Transverse colon (tissue), 4 donors: ENCODE results near the gene MYNN. TPM values are rescaled to one million over a fixed set of nuclear protein-coding genes. Genes with fewer than 3 reads are reported as not detected.
A peak's percentile ranks its signal among the peaks of the same experiment; 100 is the strongest.

Source experiments
- DNase-seq: peaks from one replicate; pipeline ENCODE4 v3.0.0-alpha.2; 2019
- H3K27ac ChIP-seq, 4 donors: fragments of 200-600 bp; sonication (generic); 2 replicates each; pipeline ENCODE4 v1.5.1; 2016 to 2018; ENCODE audit warnings: inconsistent platforms in 4 of 4
- H3K27me3 ChIP-seq: fragments of 200-600 bp; sonication (generic); 2 replicates; pipeline ENCODE4 v1.5.1; 2017; ENCODE audit warnings: inconsistent platforms
- H3K36me3 ChIP-seq, 4 donors: fragments of 200-600 bp; sonication (generic); 2 replicates each; pipeline ENCODE4 v1.5.1; 2017 to 2019; ENCODE audit warnings: inconsistent platforms in 4 of 4
- H3K4me1 ChIP-seq, 4 donors: fragments of 200-600 bp; sonication (generic); 2 replicates each; pipeline ENCODE4 v1.5.1; 2017 to 2020; ENCODE audit warnings: inconsistent platforms in 4 of 4
- H3K4me3 ChIP-seq, 4 donors: fragments of 200-600 bp; sonication (generic); 1 replicate in 1 of 4; 2 replicates in 3 of 4; pipeline versions ENCODE4 v1.5.1 to v1.6.1; 2017 to 2019; ENCODE audit warnings: inconsistent platforms in 4 of 4
- H3K9me3 ChIP-seq, 2 donors: fragments of 200-600 bp; sonication (generic); 2 replicates each; pipeline ENCODE4 v1.5.1; 2017 to 2019; ENCODE audit warnings: inconsistent platforms in 2 of 2
- CTCF ChIP-seq, 5 experiments: fragments of 200-600 bp in 3 of 5; fragments of 450-650 bp in 2 of 5; sonication (generic) in 3 of 5; IDR thresholded peaks; 1 replicate in 2 of 5; 2 replicates in 3 of 5; pipeline ENCODE4 v1.5.1; 2016 to 2017; ENCODE audit warnings: antibody characterized with exemption in 5 of 5, inconsistent platforms in 3 of 5, mild to moderate bottlenecking in 2 of 5, moderate library complexity in 1 of 5
- EP300 ChIP-seq: sonication (generic); formaldehyde crosslinking; IDR thresholded peaks from one replicate; pipeline ENCODE4 v1.6.1; 2017; ENCODE audit warnings: antibody characterized with exemption, low read depth
- POLR2A ChIP-seq: fragments of 450-650 bp; IDR thresholded peaks from one replicate; pipeline ENCODE4 v1.6.1; 2016; ENCODE audit warnings: antibody characterized with exemption, mild to moderate bottlenecking, moderate library complexity
- POLR2AphosphoS5 ChIP-seq, 3 donors: sonication (generic); formaldehyde crosslinking; IDR thresholded peaks; one replicate each; pipeline ENCODE4 v1.6.1; 2016; ENCODE audit warnings: antibody characterized with exemption in 3 of 3
- WGBS, 2 donors: methylation state at CpG; one replicate each; pipeline ENCODE4 v1.1.5; 2018; ENCODE audit warnings: low coverage in 1 of 2; 5-methylcytosine and 5-hydroxymethylcytosine counted together
- in situ Hi-C, 4 donors: fragments of 200-750 bp; cut with MboI; loops; one replicate each; pipeline versions ENCODE4 v1.15.0 to v1.15.1; 2017; ENCODE audit warnings: low sequenced_read_pairs in 3 of 4, low pct_ligation_motif_present in 1 of 4, low pct_unique_long_range_greater_than_20kb in 1 of 4
- intact Hi-C: fragments of 100-400 bp; cut with DNase I; formaldehyde crosslinking; loops from one replicate; pipeline ENCODE4 v1.15.1; 2023; ENCODE audit warnings: low total_unique reads
- total RNA-seq, 4 donors: library from RNA; depleted of rRNA; stranded (reverse); fragments of >200 nt; gene quantifications; one replicate each; pipeline ENCODE4 v1.1.0, GENCODE V29; 2016

The MYNN gene
- total RNA-seq, 4 donors from 2014 or later, result 7.0 to 27.3 (median 18.1) TPM

- intact Hi-C loops (no loop called here), in situ Hi-C loops (no loop called here)
- WGBS, 2 donors, result 56 to 70% methylated on average over 10 to 27 of the region's 27 CpGs
- TF ChIP-seq EP300 (no peak), CTCF (IDR thresholded peaks at IDR 0.05) (peak; percentile 29 to 50 (median 48)), POLR2A (no peak), POLR2AphosphoS5 (IDR thresholded peaks at IDR 0.05) (no peak)
- Histone ChIP-seq H3K9me3 (peaks cover 0 to 9% of the 10 kb centered on the region in 2 donors), H3K4me1 (peaks cover 0 to 30% (median 14%) of the 10 kb centered on the region in 4 donors), H3K27me3 (no peaks in the 10 kb centered on the region), H3K4me3 (peak overlapping the region in 3 of 4 donors; percentile 51 to 64 (median 51)), H3K36me3 (no peaks in the 10 kb centered on the region), H3K27ac (no peak overlapping the region)
- peak; percentile 75 for DNase-seq
Measured at GRCh38 chr3:169813757-169814517, 40.7 kb downstream of the MYNN start.

- Histone ChIP-seq H3K4me1 (peaks cover 0 to 30% (median 14%) of the 10 kb centered on the region in 4 donors), H3K27me3 (no peaks in the 10 kb centered on the region), H3K27ac (no peak overlapping the region), H3K9me3 (peaks cover 0 to 9% of the 10 kb centered on the region in 2 donors), H3K36me3 (no peaks in the 10 kb centered on the region), H3K4me3 (no peak overlapping the region)
- intact Hi-C loops, result no loop called here
- no peak for DNase-seq
- in situ Hi-C loops, result no loop called here
- TF ChIP-seq POLR2AphosphoS5 (IDR thresholded peaks at IDR 0.05) (no peak), EP300 (no peak), POLR2A (no peak)
- 89 to 96% methylated on average over 4 of the region's 4 CpGs for WGBS, 2 donors
Measured at GRCh38 chr3:169815590-169816150, 42.5 kb downstream of the MYNN start.

DNA sequence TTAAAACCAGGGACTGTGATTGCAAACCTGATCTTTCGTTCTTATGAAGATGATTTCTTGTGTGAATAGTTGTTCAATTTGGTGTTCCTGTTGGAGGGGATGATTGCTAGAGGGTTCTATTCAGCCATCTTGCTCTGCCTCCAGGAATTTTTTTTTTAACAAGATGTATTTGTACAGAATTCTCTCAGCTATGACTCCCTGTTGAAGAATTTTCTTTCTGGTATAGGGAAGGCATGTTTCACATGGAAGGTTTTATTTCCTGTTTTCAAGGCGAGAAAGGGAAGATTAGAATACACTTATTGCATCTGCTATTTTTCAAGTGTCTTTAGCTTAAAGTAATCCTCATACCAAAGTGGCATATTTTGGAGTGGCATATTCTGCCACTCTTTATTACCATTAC is 45.1 kb downstream of the MYNN start:
- peaks cover 0 to 9% of the 10 kb centered on the region in 2 donors for H3K9me3 ChIP-seq
- no peak for TF ChIP-seq CTCF (IDR thresholded peaks at IDR 0.05)

GRCh38 chr3:169822091-169822490 is 48.9 kb downstream of the MYNN start:
- Histone ChIP-seq H3K36me3 (no peaks in the 10 kb centered on the region), H3K4me3 (no peak overlapping the region), H3K27me3 (peaks cover 2% of the 10 kb centered on the region), H3K27ac (no peak overlapping the region), H3K4me1 (no peaks in the 10 kb centered on the region), H3K9me3 (no peaks in the 10 kb centered on the region)
- TF ChIP-seq EP300, result no peak
- in situ Hi-C loops (no loop called here), intact Hi-C loops (no loop called here)
- 93 to 95% methylated on average over 3 to 15 of the region's 15 CpGs for WGBS, 2 donors
- DNase-seq, result no peak

More for the DNA sequence above, 45.1 kb downstream of the MYNN start:
- 78 to 79% methylated on average over 2 of the region's 2 CpGs for WGBS, 2 donors
- Histone ChIP-seq H3K27ac (no peak overlapping the region), H3K4me1 (peaks cover 0 to 9% (median 5%) of the 10 kb centered on the region in 4 donors), H3K4me3 (no peak overlapping the region), H3K36me3 (no peaks in the 10 kb centered on the region), H3K27me3 (peaks cover 2% of the 10 kb centered on the region)
- DNase-seq, result no peak
- in situ Hi-C loops (no loop called here), intact Hi-C loops (no loop called here)

DNA sequence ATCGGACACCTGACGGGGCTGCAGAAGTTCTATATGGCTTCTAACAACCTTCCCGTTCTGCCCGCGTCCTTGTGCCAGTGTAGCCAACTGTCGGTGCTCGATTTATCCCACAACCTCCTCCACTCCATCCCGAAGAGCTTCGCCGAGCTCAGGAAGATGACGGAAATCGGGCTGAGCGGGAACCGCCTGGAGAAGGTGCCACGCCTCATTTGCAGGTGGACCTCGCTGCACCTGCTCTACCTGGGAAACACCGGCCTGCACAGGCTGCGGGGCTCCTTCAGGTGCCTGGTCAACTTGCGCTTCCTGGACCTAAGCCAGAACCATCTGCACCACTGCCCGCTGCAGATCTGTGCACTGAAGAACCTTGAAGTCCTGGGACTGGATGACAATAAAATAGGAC is 49.3 kb downstream of the MYNN start:
- Histone ChIP-seq H3K4me3 (no peak overlapping the region), H3K36me3 (no peaks in the 10 kb centered on the region), H3K9me3 (no peaks in the 10 kb centered on the region), H3K27ac (no peak overlapping the region), H3K27me3 (peaks cover 2% of the 10 kb centered on the region), H3K4me1 (no peaks in the 10 kb centered on the region)
- TF ChIP-seq CTCF (IDR thresholded peaks at IDR 0.05) (no peak), EP300 (no peak), POLR2AphosphoS5 (IDR thresholded peaks at IDR 0.05) (no peak), POLR2A (no peak)
- peak; percentile 20 for DNase-seq
- intact Hi-C loops, result no loop called here
- in situ Hi-C loops, result no loop called here
- WGBS, 2 donors, result 80 to 92% methylated on average over 12 to 20 of the region's 20 CpGs
